Adipocyte (in vitro differentiated cells): ENCODE results near the gene UVRAG.

Source experiments
- DNase-seq: peaks from one replicate; pipeline ENCODE4 v3.0.0-alpha.2; 2015; ENCODE audit warnings: low read depth
- H3K27me3 ChIP-seq: replicated peaks from 2 replicates; pipeline ENCODE4 v1.7.0; 2013; ENCODE audit warnings: mild to moderate bottlenecking, low read length, moderate library complexity; ENCODE audit not compliant: control insufficient read depth, insufficient read depth
- H3K36me3 ChIP-seq: 2 replicates; pipeline ENCODE4 v1.7.0; 2013; ENCODE audit warnings: low read length, mild to moderate bottlenecking, moderate library complexity; ENCODE audit not compliant: control insufficient read depth, insufficient read depth, severe bottlenecking
- H3K4me1 ChIP-seq: 2 replicates; pipeline ENCODE4 v1.7.0; 2013; ENCODE audit warnings: mild to moderate bottlenecking, low read length, moderate library complexity; ENCODE audit not compliant: control insufficient read depth, insufficient read depth
- H3K4me3 ChIP-seq: 2 replicates; pipeline ENCODE4 v1.7.0; 2013; ENCODE audit warnings: mild to moderate bottlenecking, low read length, moderate library complexity
- H3K9ac ChIP-seq: 2 replicates; pipeline ENCODE4 v1.7.0; 2013; ENCODE audit warnings: mild to moderate bottlenecking, low read length, moderate library complexity
- H3K9me3 ChIP-seq: 2 replicates; pipeline ENCODE4 v1.7.0; 2013; ENCODE audit warnings: mild to moderate bottlenecking, low read length, moderate library complexity; ENCODE audit not compliant: control insufficient read depth

The UVRAG gene

GRCh38 chr11:76030968-76031590, 216.1 kb downstream of the UVRAG start:
- peak; percentile 55 for DNase-seq
- Histone ChIP-seq H3K27me3 (no peaks in the 10 kb centered on the region), H3K4me1 (peaks cover 36% of the 10 kb centered on the region), H3K36me3 (peaks cover 8% of the 10 kb centered on the region), H3K9me3 (no peaks in the 10 kb centered on the region), H3K4me3 (peak overlapping the region; percentile 14), H3K9ac (no peak overlapping the region)

DNA sequence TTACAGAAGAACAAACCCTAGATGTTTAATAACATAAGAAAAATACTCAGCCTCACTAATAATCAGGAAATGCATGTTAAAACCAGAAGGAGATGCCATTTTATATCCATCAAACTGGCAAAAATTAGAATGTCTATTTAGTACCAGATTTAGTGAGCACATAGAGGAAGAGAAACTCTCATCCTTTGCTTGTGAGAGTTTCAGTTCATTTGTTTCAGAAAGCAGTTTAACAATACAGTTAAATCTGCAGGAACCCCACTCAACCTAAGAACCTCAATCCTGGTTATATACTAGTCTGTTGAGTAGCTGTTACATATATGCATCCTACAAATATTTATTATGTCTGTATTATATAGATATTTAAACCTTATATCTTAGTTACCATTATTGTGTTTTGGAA, 218.7 kb downstream of the UVRAG start:
- H3K4me3 ChIP-seq = no peak overlapping the region
- H3K9me3 ChIP-seq = no peaks in the 10 kb centered on the region

DNA sequence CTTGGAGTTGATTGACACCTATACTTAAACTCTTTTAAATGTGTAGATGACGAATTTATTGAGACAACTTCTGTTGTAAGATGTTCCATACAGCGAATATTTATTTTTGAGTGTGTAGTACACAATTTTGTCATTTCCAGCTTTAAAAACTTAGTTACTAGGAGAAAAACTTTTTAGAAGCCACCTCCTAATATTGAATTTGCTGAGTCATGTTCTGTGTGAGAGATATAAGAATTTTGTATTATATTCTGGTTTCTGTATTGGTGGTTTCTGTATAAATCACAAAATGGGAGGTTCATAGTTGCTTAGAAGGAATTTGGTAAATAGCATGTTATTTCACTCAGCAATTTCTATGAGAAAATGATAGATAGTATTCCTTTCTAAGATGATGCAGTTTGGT, 220.0 kb downstream of the UVRAG start:
- DNase-seq = peak; percentile 40
- Histone ChIP-seq H3K9me3 (no peaks in the 10 kb centered on the region), H3K9ac (no peak overlapping the region), H3K4me3 (no peak overlapping the region), H3K27me3 (no peaks in the 10 kb centered on the region), H3K4me1 (peaks cover 38% of the 10 kb centered on the region), H3K36me3 (no peaks in the 10 kb centered on the region)

More for the DNA sequence above, 218.7 kb downstream of the UVRAG start:
- Histone ChIP-seq H3K4me1 (peaks cover 38% of the 10 kb centered on the region), H3K27me3 (no peaks in the 10 kb centered on the region), H3K36me3 (peaks cover 6% of the 10 kb centered on the region), H3K9ac (no peak overlapping the region)
- DNase-seq = no peak

GRCh38 chr11:76038608-76039007, 223.6 kb downstream of the UVRAG start:
- no peak for DNase-seq
- no peak overlapping the region for H3K9ac ChIP-seq
- no peak overlapping the region for H3K4me3 ChIP-seq
- H3K4me1 ChIP-seq = peaks cover 19% of the 10 kb centered on the region
- H3K27me3 ChIP-seq = no peaks in the 10 kb centered on the region
- no peaks in the 10 kb centered on the region for H3K9me3 ChIP-seq
- no peaks in the 10 kb centered on the region for H3K36me3 ChIP-seq

DNA sequence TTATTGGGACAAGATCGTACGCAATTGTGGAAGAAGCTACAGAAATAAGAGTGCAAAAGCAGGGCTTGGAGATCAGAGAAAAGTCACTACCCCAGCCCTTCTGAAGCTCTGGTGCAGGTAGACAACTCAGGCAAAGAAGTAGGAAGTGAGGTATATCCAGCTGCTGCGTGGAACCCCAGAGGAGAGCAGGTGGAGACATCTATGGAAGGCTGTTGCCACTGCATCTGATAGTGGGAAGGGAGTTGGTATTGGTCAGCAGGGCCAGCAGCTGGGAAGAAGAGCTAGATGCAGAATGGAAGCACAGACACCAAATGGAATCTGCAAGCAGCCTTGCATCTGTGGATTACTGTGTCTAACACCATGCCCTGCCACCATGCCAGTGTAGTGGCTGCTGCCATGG, 226.2 kb downstream of the UVRAG start:
- H3K9me3 ChIP-seq = no peaks in the 10 kb centered on the region
- H3K4me3 ChIP-seq = no peak overlapping the region
- no peak overlapping the region for H3K9ac ChIP-seq
- H3K36me3 ChIP-seq = no peaks in the 10 kb centered on the region
- no peaks in the 10 kb centered on the region for H3K27me3 ChIP-seq
- H3K4me1 ChIP-seq = peaks cover 13% of the 10 kb centered on the region
- DNase-seq = no peak

- H3K9ac ChIP-seq = no peak overlapping the region
- peaks cover 18% of the 10 kb centered on the region for H3K4me1 ChIP-seq
- no peaks in the 10 kb centered on the region for H3K36me3 ChIP-seq
- no peak for DNase-seq
- H3K9me3 ChIP-seq = no peaks in the 10 kb centered on the region
- no peak overlapping the region for H3K4me3 ChIP-seq
- H3K27me3 ChIP-seq = no peaks in the 10 kb centered on the region
These were observed 229.8 kb downstream of the UVRAG start for GRCh38 chr11:76044750-76045320.

GRCh38 chr11:76047231-76047630, 232.2 kb downstream of the UVRAG start:
- Histone ChIP-seq H3K36me3 (peaks cover 5% of the 10 kb centered on the region), H3K4me1 (peaks cover 19% of the 10 kb centered on the region), H3K4me3 (no peak overlapping the region), H3K9ac (no peak overlapping the region), H3K9me3 (no peaks in the 10 kb centered on the region), H3K27me3 (no peaks in the 10 kb centered on the region)
- DNase-seq = peak; percentile 27

DNA sequence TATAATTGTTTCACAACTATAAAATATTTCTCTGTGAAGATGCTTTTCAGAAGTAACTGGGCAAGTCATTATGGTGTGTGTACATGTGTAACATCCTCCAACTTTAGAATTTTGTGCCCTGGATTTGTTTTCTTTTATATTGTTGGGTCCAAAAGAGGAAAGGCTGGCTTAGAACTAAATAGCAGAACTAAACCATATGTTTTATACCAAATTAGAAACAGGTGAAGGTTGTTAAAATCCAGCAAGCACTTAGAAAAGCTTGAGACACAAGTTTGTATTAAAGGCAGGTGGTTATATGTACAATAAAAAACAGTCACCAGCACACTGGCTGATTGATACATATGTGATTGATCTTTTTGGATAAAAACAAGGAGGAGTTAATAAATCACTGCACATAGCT, 232.8 kb downstream of the UVRAG start:
- no peak overlapping the region for H3K4me3 ChIP-seq

GRCh38 chr11:76048763-76049162, 233.8 kb downstream of the UVRAG start:
- no peaks in the 10 kb centered on the region for H3K9me3 ChIP-seq
- no peaks in the 10 kb centered on the region for H3K27me3 ChIP-seq
- DNase-seq = no peak
- peaks cover 19% of the 10 kb centered on the region for H3K4me1 ChIP-seq
- no peak overlapping the region for H3K4me3 ChIP-seq
- peaks cover 7% of the 10 kb centered on the region for H3K36me3 ChIP-seq
- no peak overlapping the region for H3K9ac ChIP-seq

More for the DNA sequence above, 232.8 kb downstream of the UVRAG start:
- peak; percentile 62 for DNase-seq
- Histone ChIP-seq H3K4me1 (peaks cover 19% of the 10 kb centered on the region), H3K9ac (no peak overlapping the region), H3K9me3 (no peaks in the 10 kb centered on the region), H3K36me3 (peaks cover 7% of the 10 kb centered on the region), H3K27me3 (no peaks in the 10 kb centered on the region)

GRCh38 chr11:76049511-76049910, 234.5 kb downstream of the UVRAG start:
- H3K4me1 ChIP-seq = peaks cover 19% of the 10 kb centered on the region
- no peaks in the 10 kb centered on the region for H3K9me3 ChIP-seq
- H3K36me3 ChIP-seq = peaks cover 7% of the 10 kb centered on the region
- H3K4me3 ChIP-seq = no peak overlapping the region
- H3K27me3 ChIP-seq = no peaks in the 10 kb centered on the region
- no peak overlapping the region for H3K9ac ChIP-seq
- DNase-seq = peak; percentile 59

- Histone ChIP-seq H3K27me3 (no peaks in the 10 kb centered on the region), H3K9ac (no peak overlapping the region), H3K9me3 (no peaks in the 10 kb centered on the region), H3K4me3 (no peak overlapping the region), H3K4me1 (peaks cover 13% of the 10 kb centered on the region), H3K36me3 (peaks cover 7% of the 10 kb centered on the region)
- no peak for DNase-seq
These were observed 236.9 kb downstream of the UVRAG start for GRCh38 chr11:76051937-76052336.

- Histone ChIP-seq H3K27me3 (no peaks in the 10 kb centered on the region), H3K9me3 (no peaks in the 10 kb centered on the region), H3K9ac (no peak overlapping the region), H3K36me3 (peaks cover 7% of the 10 kb centered on the region), H3K4me1 (peaks cover 6% of the 10 kb centered on the region), H3K4me3 (no peak overlapping the region)
- no peak for DNase-seq
These were observed 239.3 kb downstream of the UVRAG start for GRCh38 chr11:76054330-76054729.
